GM21515 (cell line): ENCODE results near the gene SLFN12L.
"Not testable (repeated sequence)": the region's sequence is repeated elsewhere in the genome, so short reads cannot be mapped to it uniquely, and the experiment has no call there.

Source experiments
- ATAC-seq: cut with Tn5 transposase; IDR thresholded peaks from one replicate; pipeline ENCODE4 v1.9.1; 2021; ENCODE audit not compliant: unreplicated experiment

Gene SLFN12L

DNA sequence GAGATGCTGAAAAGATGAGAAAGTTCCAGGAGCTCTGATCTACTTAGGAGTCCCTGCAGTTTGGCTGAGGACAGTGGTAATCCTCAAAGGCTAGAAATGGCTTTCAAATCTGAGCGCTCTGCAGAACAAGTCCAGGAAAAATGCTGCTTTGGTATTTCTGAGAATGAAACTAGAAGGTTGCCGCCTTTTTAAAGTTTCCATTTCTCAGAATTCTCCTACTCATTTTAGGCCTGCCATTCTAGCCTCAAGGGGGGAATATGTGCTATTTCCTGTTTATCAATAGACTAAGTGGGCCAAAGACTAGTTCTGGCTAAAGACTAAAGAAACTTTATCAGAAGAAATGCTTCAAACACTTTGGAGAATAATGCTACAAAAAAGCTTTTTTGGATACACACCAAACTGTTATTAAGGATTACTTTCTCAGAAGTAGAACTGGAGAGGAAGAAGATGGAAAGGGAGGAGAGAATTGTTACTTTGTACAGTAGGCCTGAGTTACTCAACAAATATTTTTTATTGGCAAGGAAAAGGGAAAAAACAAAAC lies at the start of gene SLFN12L:
Gene SLFN12L (minus strand): TSS at position 78 of the 541 bp plus-strand sequence. CDS start 15,314 bp downstream, outside the sequence.
- no peak for ATAC-seq

DNA sequence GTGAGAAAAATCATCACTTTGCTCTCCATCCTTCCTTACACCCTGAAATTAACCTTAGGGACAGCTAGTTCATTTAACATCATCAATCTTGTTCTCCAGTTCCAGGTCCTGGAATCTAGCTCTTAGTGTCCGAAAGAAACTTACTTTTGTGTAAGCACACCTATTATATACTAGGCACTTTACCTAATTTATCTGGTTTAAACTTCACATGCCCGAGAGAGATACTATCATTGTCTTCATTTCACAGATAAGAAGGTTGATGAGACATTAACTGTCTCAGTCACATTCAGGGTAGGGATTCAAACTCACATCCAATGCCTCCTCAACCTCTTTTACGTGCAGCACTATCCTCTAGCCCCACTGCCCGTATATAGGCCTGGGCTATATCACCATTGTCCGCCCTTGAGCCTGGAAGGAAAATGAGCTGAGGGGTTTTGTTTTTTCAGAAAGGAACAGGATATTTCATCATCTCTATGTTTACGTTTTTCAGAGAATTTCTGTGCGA lies 49.1 kb upstream of the SLFN12L start:
- peak; percentile 22 for ATAC-seq

DNA sequence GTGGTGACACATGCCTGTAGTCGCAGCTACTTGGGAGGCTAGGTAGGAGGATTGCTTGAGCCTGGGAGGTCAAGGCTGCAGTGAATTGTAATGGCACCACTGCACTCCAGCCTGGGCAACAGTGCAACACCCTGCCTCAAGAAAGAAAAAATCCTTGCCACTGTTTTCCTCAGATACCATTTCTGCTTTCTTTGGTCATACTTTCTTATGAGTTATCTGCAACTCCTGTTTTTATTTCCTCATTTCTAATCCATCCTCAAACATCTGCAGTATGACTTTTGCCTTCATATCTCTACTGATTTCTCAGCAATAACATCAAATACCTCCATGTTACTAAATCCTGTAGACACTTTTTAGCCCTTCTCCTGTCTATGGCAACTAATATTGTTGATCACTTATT lies 46.6 kb upstream of the SLFN12L start:
- ATAC-seq = no peak

DNA sequence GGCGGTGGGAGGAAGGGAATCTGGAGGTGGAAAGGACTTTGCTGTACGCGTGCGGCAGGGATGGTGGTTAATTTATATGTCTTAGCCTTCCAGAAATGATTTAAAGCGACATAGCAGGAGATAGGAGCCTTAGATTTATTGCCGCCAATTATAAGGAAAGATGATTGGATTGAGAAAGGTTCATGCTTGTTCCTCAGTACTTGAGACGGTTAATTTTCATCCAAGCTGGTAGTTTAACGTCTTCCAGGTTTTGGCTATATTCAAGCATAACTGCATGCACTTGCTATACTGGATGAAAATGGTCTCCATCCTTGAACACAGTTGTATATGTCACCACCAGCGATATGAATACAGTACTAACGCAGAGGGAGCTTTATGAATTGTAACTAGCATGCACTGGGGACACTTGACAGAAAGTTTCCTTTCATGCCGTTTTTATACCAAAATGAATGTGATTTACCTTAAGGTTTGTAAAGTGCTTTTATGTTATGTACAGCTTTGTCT lies 41.5 kb upstream of the SLFN12L start:
- ATAC-seq = no peak

DNA sequence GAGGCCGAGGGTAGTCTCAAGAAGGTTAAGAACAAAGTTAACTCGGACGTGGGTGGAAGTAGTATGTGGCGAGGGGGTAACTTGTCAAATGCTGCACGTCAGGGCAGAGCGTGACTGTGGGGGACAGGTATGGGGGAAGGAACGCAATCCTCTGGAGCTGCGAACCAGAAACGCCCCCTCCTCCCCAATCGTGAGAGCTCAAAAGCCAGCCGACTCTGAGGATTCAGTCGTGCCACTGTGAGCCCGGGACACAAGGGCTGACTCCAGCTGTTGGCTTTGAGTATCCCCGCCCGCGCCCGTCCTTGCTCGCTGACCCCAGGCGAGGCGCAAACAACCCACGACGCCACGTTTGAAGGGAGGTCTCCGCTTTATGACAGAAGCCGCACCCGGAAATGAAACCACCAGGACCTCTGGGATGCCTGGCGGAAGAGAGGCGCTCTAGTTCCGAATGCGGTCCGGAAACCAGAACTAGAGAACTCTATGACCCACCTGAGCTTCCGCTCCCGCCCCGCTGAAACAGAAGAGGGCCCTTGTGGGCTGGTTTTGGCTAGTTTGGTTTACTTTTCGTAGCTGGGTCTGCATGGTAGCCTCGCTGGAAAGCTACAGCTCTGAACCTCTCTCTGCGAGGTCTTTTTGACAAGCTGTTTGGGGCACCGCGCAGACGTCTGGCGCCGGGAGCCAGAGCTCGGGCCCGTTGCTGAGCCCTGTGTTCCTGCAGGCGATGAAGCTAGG lies 40.9 kb upstream of the SLFN12L start, which contains the start of gene PEX12:
Gene PEX12 (minus strand): TSS at position 375 of the 732 bp plus-strand sequence. CDS start 550 bp downstream, outside the sequence.
- ATAC-seq = peak; percentile 86

DNA sequence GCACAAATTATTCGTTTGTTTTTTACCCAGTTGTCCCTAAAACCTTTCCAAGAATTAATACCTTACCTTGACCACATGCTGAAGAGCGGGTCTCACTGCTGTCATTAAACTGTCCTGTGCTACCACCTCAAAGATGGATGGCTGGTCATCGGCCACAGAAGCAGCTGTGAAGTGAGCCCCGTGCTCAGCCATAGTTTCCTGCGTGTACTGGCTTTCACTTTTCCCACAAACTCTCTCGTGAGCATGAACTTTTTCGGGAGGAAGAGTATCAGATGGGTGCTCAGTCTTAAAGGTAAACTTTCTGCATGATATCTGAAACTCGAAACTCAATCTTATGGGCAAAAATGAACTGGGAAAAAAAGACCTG lies 40.3 kb upstream of the SLFN12L start:
- ATAC-seq = no peak

DNA sequence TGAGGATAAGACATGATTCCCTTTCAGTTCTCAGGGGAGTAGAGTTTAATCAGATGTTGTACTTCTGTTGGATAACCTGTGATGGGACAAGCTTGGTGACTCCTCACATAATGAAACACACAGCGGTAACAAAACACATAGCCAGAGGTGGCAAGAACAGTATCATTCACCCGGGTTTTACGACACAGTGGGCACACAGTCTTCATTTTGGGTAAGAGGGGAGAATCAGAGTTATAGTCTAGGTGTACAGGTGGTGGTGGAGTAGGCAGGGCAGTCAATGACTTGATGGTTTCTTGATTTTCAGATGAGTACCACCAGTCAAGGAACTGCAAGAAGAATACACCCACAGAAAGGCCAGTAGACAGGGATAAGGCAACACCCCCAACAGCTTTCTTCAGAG lies 38.3 kb upstream of the SLFN12L start:
- ATAC-seq = no peak

DNA sequence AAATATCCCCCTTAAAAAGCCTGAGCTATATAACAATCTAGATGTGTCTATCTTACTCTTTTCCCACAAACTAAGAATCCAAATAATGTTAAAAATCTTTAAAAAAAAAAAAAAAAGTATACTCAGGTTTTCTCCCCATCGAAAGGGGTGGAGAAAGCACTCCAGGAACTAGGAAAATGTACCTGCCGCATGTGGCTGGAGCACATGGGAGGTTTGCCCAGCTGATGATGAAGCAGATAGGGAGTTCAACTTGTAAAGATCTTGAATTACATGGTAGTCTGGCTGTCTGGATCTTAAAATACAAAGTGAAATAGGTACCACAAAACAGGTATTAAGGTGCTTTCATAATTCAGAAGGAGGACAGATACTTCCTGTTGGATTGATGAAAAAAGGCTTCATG lies 31.9 kb upstream of the SLFN12L start:
- no peak for ATAC-seq

DNA sequence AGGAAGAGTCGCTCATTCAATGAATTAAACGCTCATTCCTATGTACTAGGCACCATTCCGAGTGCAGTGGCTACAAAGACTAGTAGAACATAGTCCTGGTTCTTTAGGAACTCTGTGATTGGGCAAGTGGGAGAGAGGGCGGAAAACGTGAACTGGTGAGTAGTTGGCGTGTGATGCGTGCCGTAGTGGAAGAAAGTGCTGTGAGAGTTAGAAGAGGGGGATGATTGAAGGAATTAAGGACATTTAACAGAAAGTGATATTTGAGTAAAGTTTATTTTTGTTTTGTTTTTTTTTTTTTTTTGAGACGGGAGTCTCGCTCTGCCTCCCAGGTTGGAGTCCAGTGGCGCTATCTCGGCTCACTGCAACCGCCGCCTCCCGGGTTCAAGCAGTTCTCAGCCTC lies 31.1 kb upstream of the SLFN12L start:
- no peak for ATAC-seq

DNA sequence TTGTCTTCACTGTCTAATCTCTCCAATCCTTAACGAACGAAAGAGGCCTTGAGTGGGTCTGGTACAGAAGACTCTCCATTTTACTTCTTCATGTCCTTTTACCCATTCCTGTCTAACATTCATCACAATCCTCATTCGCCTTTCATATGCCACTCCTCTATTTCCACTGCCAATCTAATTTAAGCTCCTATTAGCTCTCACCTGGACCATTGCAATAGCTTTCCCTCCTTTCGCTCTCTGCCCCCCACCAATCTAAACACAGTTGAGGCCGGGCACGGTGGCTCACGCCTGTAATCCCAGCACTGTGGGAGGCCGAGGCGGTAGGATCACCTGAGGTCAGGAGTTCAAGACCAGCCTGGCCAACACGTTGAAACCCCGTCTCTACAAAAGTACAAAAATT lies 29.5 kb upstream of the SLFN12L start:
- no peak for ATAC-seq

DNA sequence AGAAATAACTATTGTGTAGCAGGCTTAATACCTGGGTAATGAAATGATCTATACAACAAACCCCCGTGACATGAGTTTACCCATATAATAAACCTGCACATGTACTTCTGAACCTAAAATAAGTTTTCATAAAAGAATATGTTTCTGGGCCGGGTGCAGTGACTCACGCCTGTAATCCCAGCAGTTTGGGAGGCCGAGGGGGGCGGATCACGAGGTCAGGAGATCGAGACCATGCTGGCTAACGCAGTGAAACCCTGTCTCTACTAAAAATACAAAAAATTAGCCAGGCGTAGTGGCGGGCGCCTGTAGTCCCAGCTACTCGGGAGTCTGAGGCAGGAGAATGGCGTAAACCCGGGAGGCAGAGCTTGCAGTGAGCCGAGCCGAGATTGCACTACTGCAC lies 25.7 kb upstream of the SLFN12L start:
- ATAC-seq = not testable (repeated sequence)

DNA sequence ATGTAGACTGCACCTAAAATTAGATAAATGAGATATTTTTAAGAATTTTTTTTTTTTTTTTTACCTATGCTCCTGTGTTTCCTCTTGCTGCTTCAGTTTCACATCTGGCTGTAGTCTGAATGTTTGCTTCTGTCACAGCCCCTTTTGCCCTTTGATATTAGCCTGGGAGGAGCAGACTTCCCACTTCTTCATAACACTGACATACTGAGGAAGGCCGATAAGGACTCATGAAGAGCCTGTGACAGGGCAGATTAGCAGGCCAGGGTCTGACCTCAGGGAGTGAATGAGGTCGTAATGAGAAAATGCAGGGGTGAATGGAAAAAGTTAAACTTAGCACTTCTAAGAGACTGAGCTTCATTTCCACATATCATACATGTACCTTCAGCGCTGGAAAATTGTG lies 23.2 kb upstream of the SLFN12L start, which contains the start of gene SLFN14:
Gene SLFN14 (minus strand): TSS at position 117 of the 400 bp plus-strand sequence. CDS start 2,757 bp downstream, outside the sequence.
- no peak for ATAC-seq

DNA sequence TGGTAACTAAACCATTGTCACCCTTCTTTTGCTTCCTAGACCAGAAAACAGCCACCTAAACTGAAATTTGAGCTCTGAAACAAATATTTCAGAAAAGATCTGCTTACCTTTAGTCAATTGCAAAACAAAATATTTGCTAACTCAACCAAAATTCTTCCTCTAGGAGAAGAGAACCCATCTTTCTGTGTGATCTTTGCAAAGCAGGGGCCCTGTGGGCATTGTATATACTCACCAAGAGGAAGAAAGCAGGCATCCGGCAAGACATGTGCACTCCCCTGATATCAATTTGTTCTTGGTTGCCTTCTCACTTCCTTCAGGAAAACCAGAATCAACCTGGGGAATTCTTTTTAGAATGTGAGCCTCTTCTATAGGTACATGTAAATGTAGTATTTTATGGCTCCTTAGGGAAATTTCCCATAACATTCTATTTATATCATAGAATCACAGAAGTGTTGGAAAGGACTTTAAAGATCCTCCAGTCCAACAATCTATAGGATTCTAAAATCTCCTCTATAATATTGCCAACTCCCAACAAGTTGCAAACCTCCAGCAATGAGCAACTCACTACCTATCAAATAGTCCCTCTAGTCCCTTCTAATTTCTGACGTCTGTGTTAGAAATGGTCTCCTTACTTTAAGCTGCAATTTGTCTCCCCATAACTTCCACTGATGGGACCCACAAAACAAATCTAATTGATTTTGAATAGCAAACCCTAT lies 22.2 kb upstream of the SLFN12L start:
- no peak for ATAC-seq

DNA sequence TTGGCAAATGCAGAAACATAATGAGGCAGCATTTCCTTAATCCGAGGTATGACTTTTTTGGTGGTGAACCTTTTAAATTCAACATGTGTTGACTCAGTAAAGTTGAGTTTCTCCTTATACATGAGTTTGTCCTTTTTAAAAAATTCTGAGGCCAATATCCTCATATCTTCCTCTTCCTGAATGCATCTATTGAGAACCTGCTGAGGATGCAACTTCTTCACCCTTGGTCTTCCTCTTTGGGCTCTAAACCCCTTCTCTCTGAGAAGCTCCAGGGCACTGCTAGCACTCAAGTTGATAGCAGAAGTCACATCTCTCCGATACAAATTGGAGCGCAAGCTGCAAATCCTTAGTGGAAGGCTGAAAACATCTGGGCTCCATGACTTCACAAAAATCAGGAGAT lies 19.9 kb upstream of the SLFN12L start:
- ATAC-seq = no peak

DNA sequence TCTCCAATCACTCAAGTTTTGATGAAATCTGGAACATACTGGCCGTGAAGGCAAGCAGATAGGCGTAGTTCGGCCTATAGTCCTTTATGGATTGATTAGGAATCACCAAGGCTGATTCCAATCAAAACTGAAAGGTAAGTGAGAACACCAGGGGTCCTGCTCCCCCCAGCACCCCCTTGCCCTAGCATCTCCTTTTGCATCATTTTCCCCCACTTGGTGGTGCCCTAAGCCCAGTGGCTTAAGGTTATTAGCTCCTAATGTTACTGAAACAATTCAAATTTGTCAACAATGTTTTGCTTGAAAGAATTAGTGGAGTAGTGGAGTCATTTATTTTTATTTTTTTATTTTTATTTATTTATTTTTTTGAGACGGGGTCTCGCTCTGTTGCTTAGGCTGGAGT lies 18.2 kb upstream of the SLFN12L start:
- ATAC-seq = no peak

DNA sequence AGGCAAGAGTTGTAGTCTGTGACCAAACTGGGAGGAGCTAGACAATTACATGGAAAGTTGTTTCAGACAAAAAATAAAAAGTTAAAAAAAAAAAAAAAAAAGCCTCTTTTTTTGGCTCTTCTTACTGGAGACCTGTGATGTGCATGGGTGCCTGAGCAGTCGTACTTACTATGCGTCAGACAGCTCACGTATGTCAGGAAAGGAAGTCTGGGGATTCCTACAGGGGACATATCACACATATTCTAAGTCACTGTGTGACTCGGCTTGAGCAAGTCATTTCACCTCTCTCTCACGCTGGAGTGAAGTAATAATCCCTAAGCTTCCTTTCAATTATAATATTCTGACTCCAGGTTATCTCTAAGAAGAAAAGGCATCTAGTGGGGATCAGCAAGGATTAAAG lies 17.2 kb upstream of the SLFN12L start:
- no peak for ATAC-seq

DNA sequence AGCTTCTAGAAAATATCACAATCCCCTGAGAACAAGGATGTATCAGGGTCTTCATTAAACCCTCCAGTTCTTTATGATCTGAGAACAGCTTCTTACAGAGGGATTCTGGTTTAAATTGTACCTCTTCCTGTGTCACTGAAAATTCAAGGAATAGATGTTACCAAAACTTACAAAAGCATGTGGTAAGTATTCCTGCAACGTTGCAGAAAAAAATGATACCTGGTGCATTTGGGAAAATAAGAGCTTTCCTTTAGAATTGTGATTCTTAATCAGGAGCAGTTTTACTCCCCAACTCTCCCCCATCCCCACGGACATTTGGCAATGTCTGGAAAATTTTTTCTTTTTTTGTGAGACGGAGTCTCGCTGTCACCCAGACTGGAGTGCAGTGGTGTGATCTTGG lies 15.8 kb upstream of the SLFN12L start:
- ATAC-seq = no peak

DNA sequence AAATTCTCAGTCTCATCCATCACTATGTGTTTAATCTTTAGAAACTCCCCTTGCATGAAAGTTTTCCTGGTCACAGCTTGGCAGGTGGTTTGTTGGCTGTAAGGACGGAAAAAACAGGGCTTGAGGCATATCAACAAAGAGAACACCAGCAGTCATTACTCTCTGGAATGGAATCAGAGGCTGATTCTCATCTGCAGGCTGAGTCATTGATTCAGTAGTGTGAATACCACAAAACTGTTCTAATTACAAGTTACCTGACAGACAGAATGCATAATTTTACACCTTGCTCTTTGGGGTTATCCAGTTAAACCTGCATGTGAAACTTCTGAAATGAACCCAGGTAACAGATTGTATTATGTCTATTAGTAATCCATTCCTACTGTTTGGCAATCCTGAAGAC lies 11.5 kb upstream of the SLFN12L start:
- no peak for ATAC-seq

DNA sequence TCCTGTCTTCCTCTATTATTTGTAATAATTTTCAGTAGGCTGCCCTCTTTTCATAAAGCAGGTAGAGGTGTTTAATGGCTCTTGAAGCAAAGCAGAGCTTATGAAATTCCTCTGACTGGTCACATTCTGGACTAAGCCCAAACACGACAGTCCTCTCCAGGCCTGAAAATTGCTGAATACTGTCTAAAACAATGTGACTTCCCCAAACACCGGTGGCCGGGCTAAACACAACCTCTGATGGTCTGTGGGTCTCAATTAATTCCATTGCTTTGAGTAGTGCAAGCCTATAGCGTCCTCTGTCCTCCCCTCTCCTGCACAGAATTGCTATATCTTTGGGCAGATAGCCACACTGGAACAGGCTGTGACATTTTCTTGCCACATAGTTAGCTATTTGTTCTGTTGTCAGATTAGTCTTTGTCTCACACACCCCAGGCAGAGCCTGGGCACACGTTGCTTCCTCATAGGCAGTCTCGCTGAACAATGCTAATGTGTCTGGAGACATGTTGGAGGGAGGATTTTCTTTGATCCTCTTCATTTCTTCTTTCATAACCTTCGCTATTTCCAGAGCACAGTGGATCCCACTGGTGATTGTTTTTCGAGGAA lies 10.8 kb upstream of the SLFN12L start:
- no peak for ATAC-seq

DNA sequence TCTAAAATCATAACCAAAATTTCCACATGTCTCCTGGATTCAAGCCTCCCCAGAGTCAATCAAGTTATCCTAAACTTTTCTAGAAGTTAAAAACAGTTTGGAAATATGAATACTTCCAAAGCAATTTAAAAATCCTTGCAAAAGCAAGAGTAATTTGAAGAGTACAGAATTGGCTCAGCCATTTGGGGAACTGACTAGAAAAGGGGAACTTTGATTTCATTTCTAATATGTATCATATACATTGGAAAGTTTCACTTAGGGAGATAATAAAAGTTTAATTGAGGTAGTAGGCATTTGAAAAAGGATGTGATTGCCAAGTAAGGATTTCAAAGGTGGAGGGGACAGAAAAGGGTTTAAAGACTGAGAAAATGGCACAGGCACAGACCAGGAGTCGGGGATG lies 9.0 kb upstream of the SLFN12L start:
- ATAC-seq = no peak

DNA sequence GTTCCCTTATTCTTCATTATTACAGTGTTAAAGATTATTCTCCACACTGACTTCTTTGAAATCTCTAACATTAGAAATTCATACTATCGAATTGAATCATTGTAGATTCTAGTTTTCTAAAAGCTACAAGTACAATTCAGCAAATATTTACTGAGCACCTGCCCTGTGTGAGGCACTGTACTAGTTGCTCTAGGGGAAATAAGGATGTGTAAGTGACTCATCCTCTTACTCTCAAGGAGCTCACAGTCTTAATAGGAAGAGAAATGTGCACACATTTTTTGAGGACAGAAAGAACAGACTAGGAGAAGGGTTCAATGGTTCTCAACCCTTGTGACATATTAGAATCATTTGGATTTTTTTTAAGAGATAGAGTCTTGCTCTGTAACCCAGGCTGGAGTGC lies 7.7 kb upstream of the SLFN12L start:
- no peak for ATAC-seq
